H9 (cell line): ENCODE results near the gene TGM3. TPM values are rescaled to one million over a fixed set of nuclear protein-coding genes. Genes with fewer than 3 reads are reported as not detected.

ENCODE experiments used
- DNase-seq: peaks from one replicate; pipeline ENCODE4 v3.0.0-alpha.2; 2017
- H2AFZ ChIP-seq: one replicate; pipeline ENCODE4 v1.6.1; 2013; ENCODE audit warnings: mild to moderate bottlenecking, low read length, control low read depth, moderate library complexity
- H2AK5ac ChIP-seq: 2 replicates; pipeline ENCODE4 v1.6.1; 2013; ENCODE audit warnings: low read length, control low read depth, mixed read lengths; ENCODE audit not compliant: insufficient read length
- H2BK120ac ChIP-seq: one replicate; pipeline ENCODE4 v1.6.1; 2013; ENCODE audit warnings: low read depth, mild to moderate bottlenecking, low read length, control low read depth, inconsistent platforms; ENCODE audit not compliant: poor library complexity, severe bottlenecking
- H2BK12ac ChIP-seq: 2 replicates; pipeline ENCODE4 v1.6.1; 2013; ENCODE audit warnings: low read length, control low read depth, mixed read lengths, low read depth; ENCODE audit not compliant: insufficient read length
- H2BK15ac ChIP-seq: 2 replicates; pipeline ENCODE4 v1.6.1; 2013; ENCODE audit warnings: low read depth, low read length, control low read depth
- H2BK20ac ChIP-seq: one replicate; pipeline ENCODE4 v1.6.1; 2013; ENCODE audit warnings: low read depth, mild to moderate bottlenecking, low read length, control low read depth, inconsistent platforms; ENCODE audit not compliant: poor library complexity, severe bottlenecking
- H2BK5ac ChIP-seq: 2 replicates; pipeline ENCODE4 v1.6.1; 2013; ENCODE audit warnings: low read length, control low read depth, mixed read lengths; ENCODE audit not compliant: insufficient read length
- H3K14ac ChIP-seq: 2 replicates; pipeline ENCODE4 v1.6.1; 2013; ENCODE audit warnings: low read length, control low read depth; ENCODE audit not compliant: insufficient read depth
- H3K18ac ChIP-seq: 2 replicates; pipeline ENCODE4 v1.6.1; 2013; ENCODE audit warnings: low read depth, mild to moderate bottlenecking, mixed read lengths, low read length, control low read depth; ENCODE audit not compliant: insufficient read length
- H3K23ac ChIP-seq: 2 replicates; pipeline ENCODE4 v1.6.1; 2013; ENCODE audit warnings: low read length, control low read depth, mixed read lengths, low read depth; ENCODE audit not compliant: insufficient read length
- H3K23me2 ChIP-seq: 2 replicates; pipeline ENCODE4 v1.6.1; 2013; ENCODE audit warnings: low read depth, mild to moderate bottlenecking, mixed read lengths, low read length, control low read depth; ENCODE audit not compliant: insufficient read length, poor library complexity, severe bottlenecking
- H3K27ac ChIP-seq: 2 replicates; pipeline ENCODE4 v1.5.1; 2013; ENCODE audit warnings: low read length, control low read depth, mixed read lengths, low read depth; ENCODE audit not compliant: insufficient read length
- H3K27me3 ChIP-seq: 2 replicates; pipeline ENCODE4 v1.6.1; 2013; ENCODE audit warnings: low read length, control low read depth, inconsistent platforms; ENCODE audit not compliant: insufficient read depth
- H3K4ac ChIP-seq: 2 replicates; pipeline ENCODE4 v1.6.1; 2013; ENCODE audit warnings: low read depth, mild to moderate bottlenecking, control low read depth, inconsistent platforms, low read length, moderate library complexity
- H3K4me1 ChIP-seq: 2 replicates; pipeline ENCODE4 v1.6.1; 2013; ENCODE audit warnings: low read length, control low read depth, inconsistent platforms; ENCODE audit not compliant: insufficient read depth
- H3K4me2 ChIP-seq: 2 replicates; pipeline ENCODE4 v1.6.1; 2013; ENCODE audit warnings: low read length, control low read depth, mixed read lengths; ENCODE audit not compliant: insufficient read length, insufficient read depth
- H3K56ac ChIP-seq: 2 replicates; pipeline ENCODE4 v1.6.1; 2013; ENCODE audit warnings: low read depth, mild to moderate bottlenecking, mixed read lengths, low read length, control low read depth; ENCODE audit not compliant: insufficient read length
- H3K79me1 ChIP-seq: 2 replicates; pipeline ENCODE4 v1.6.1; 2013; ENCODE audit warnings: low read depth, mild to moderate bottlenecking, moderate library complexity, low read length, control low read depth, inconsistent platforms; ENCODE audit not compliant: insufficient read depth, poor library complexity, severe bottlenecking
- H3K79me2 ChIP-seq: 2 replicates; pipeline ENCODE4 v1.6.1; 2013; ENCODE audit warnings: low read length, control low read depth, inconsistent platforms; ENCODE audit not compliant: insufficient read depth
- H3K9ac ChIP-seq: 2 replicates; pipeline ENCODE4 v1.6.1; 2013; ENCODE audit warnings: low read length, control low read depth, mixed read lengths; ENCODE audit not compliant: insufficient read length; ENCODE audit errors: extremely low read depth
- H3K9me3 ChIP-seq: one replicate; pipeline ENCODE4 v1.6.1; 2013; ENCODE audit warnings: low read depth, low read length, inconsistent platforms; ENCODE audit not compliant: control insufficient read depth
- H3T11ph ChIP-seq: one replicate; pipeline ENCODE4 v1.6.1; 2013; ENCODE audit warnings: mild to moderate bottlenecking, low read length, control low read depth, inconsistent platforms
- H4K20me1 ChIP-seq: one replicate; pipeline ENCODE4 v1.6.1; 2013; ENCODE audit not compliant: control insufficient read depth, insufficient read length, insufficient read depth
- H4K5ac ChIP-seq: 2 replicates; pipeline ENCODE4 v1.6.1; 2013; ENCODE audit warnings: low read depth, mild to moderate bottlenecking, mixed read lengths, low read length, control low read depth; ENCODE audit not compliant: insufficient read length
- H4K8ac ChIP-seq: replicated peaks from 2 replicates; pipeline ENCODE4 v1.6.1; 2013; ENCODE audit warnings: low read length, control low read depth, mixed read lengths, low read depth; ENCODE audit not compliant: insufficient read length
- H4K91ac ChIP-seq: 2 replicates; pipeline ENCODE4 v1.6.1; 2013; ENCODE audit warnings: low read depth, mild to moderate bottlenecking, moderate library complexity, mixed read lengths, low read length, control low read depth; ENCODE audit not compliant: insufficient read length
- H3K27ac Mint-ChIP-seq, 3 experiments: 2 replicates in 2 of 3; 3 replicates in 1 of 3; pipeline ENCODE4 v1.8.0; 2020 to 2021; ENCODE audit warnings: mixed read lengths in 3 of 3, mild to moderate bottlenecking in 1 of 3, moderate library complexity in 1 of 3
- H3K27me3 Mint-ChIP-seq: 2 replicates; pipeline ENCODE4 v1.8.0; 2021; ENCODE audit warnings: low read depth, mild to moderate bottlenecking, moderate library complexity, mixed read lengths
- H3K36me3 Mint-ChIP-seq, 3 experiments: 2 replicates in 2 of 3; 3 replicates in 1 of 3; pipeline ENCODE4 v1.8.0; 2020 to 2021; ENCODE audit warnings: low read depth in 3 of 3, mixed read lengths in 3 of 3; ENCODE audit not compliant: insufficient read depth in 1 of 3
- H3K4me1 Mint-ChIP-seq, 2 experiments: 2 replicates each; pipeline ENCODE4 v1.8.0; 2020; ENCODE audit warnings: mixed read lengths in 2 of 2
- H3K4me3 Mint-ChIP-seq, 2 experiments: 2 replicates in 1 of 2; 3 replicates in 1 of 2; pipeline ENCODE4 v1.8.0; 2020 to 2021; ENCODE audit warnings: mild to moderate bottlenecking in 2 of 2, mixed read lengths in 2 of 2, moderate library complexity in 1 of 2
- H3K9me3 Mint-ChIP-seq, 2 experiments: 2 replicates in 1 of 2; 3 replicates in 1 of 2; pipeline ENCODE4 v1.8.0; 2020; ENCODE audit warnings: mild to moderate bottlenecking in 2 of 2, mixed read lengths in 2 of 2, moderate library complexity in 1 of 2
- CTCF ChIP-seq: fragments of 200-600 bp; sonication (generic); conservative IDR thresholded peaks from 3 replicates; pipeline ENCODE4 v1.8.0; 2021; ENCODE audit warnings: antibody characterized with exemption, mild to moderate bottlenecking
- WGBS: extraction: QIAGEN DNeasy Blood & Tissue Kit; methylation state at CpG from one replicate; pipeline ENCODE4 v1.1.7; 2013; ENCODE audit warnings: missing lambda C conversion rate, low lambda C conversion rate, mixed read lengths; ENCODE audit not compliant: insufficient read length; ENCODE audit errors: extremely low coverage; 5-methylcytosine and 5-hydroxymethylcytosine counted together
- total RNA-seq: library from RNA; stranded (reverse); gene quantifications from 2 replicates; pipeline ENCODE4 v1.2.1, GENCODE V29; 2021

Gene TGM3
- total RNA-seq, 1 experiment from 2014 or later: not detected

GRCh38 chr20:2296524-2297356 lies 939 bp downstream of the TGM3 start:
- no peak overlapping the region for H2AFZ ChIP-seq

More at GRCh38 chr20:2296524-2297356, 939 bp downstream of the TGM3 start:
- H3K27ac Mint-ChIP-seq: peak overlapping the region in 1 of 3 experiments; percentile 78; a peak in 1 of 7 replicates
- Histone ChIP-seq H3K56ac (no peak overlapping the region), H2BK5ac (no peak overlapping the region), H4K8ac (no peak overlapping the region), H4K20me1 (no peaks in the 10 kb centered on the region), H3K4me2 (no peak overlapping the region), H3K18ac (no peak overlapping the region), H2BK120ac (no peak overlapping the region), H2AK5ac (no peak overlapping the region), H2BK15ac (no peak overlapping the region), H2BK20ac (no peak overlapping the region), H3K27me3 (no peaks in the 10 kb centered on the region), H3K9me3 (no peaks in the 10 kb centered on the region), H3K14ac (0 out of 2 replicates have a peak overlapping the region, but pooled peaks have one; percentile 27), H3K9ac (no peak overlapping the region), H3K4ac (no peak overlapping the region), H3K27ac (no peak overlapping the region), H4K91ac (no peak overlapping the region), H3K79me1 (no peaks in the 10 kb centered on the region), H3K4me1 (peaks cover 13% of the 10 kb centered on the region), H3K23ac (no peak overlapping the region), H4K5ac (no peak overlapping the region), H3K23me2 (no peaks in the 10 kb centered on the region), H3T11ph (no peak overlapping the region), H2BK12ac (no peak overlapping the region), H3K79me2 (no peaks in the 10 kb centered on the region)
- TF ChIP-seq CTCF: no peak
- no CpG with 5 or more reads among the region's 5 CpGs for WGBS
- no peak for DNase-seq
- H3K36me3 Mint-ChIP-seq: no peaks in the 10 kb centered on the region; a peak in 2 of 7 replicates
- H3K4me1 Mint-ChIP-seq: peaks cover 35 to 41% of the 10 kb centered on the region in 2 experiments
- peaks cover 2% of the 10 kb centered on the region for H3K27me3 Mint-ChIP-seq
- no peaks in the 10 kb centered on the region; a peak in 1 of 5 replicates for H3K9me3 Mint-ChIP-seq
- H3K4me3 Mint-ChIP-seq: no peak overlapping the region
